ENCODE data around the gene PANX2. TPM values are rescaled to one million over a fixed set of nuclear protein-coding genes. Genes with fewer than 3 reads are reported as not detected.

The PANX2 gene
- total and polyA plus RNA-seq, 2 of the 13 experiments (the other 11 are each of a cell fraction or from before 2014, with no cell fraction given), result 0.15 to 1.1 TPM

- TF ChIP-seq ZNF562 (CRISPR knock-in tag; IDR thresholded peaks at IDR 0.05; ENCODE audit: borderline replicate concordance) (no peak), GPN1 (CRISPR knock-in tag; IDR thresholded peaks at IDR 0.05; ENCODE audit: borderline replicate concordance) (no peak), ZNF496 (CRISPR knock-in tag; IDR thresholded peaks at IDR 0.05; ENCODE audit: insufficient replicate concordance) (no peak), GATAD2A (CRISPR knock-in tag; IDR thresholded peaks at IDR 0.05) (no peak), SOX6 (IDR thresholded peaks at IDR 0.05) (no peak), SOX6 (CRISPR knock-in tag; IDR thresholded peaks at IDR 0.05) (0 out of 2 replicates have a peak, but pooled peaks have one; percentile 1), HMGA1 (CRISPR knock-in tag; conservative IDR thresholded peaks at IDR 0.05) (no peak), HDAC1 (CRISPR knock-in tag; IDR thresholded peaks at IDR 0.05) (0 out of 2 replicates have a peak, but pooled peaks have one; percentile 31), HMG20B (CRISPR knock-in tag; conservative IDR thresholded peaks at IDR 0.05) (no peak), ZNF18 (CRISPR knock-in tag; IDR thresholded peaks at IDR 0.05; ENCODE audit: insufficient replicate concordance) (no peak), IRF2 (CRISPR knock-in tag; IDR thresholded peaks at IDR 0.05) (no peak), ZNF280B (CRISPR knock-in tag; IDR thresholded peaks at IDR 0.05; ENCODE audit: borderline replicate concordance) (0 out of 2 replicates have a peak, but pooled peaks have one; percentile 1), ZBTB21 (CRISPR knock-in tag; IDR thresholded peaks at IDR 0.05) (no peak), KDM4B (CRISPR knock-in tag; IDR thresholded peaks at IDR 0.05) (no peak), HOXA3 (CRISPR knock-in tag; IDR thresholded peaks at IDR 0.05) (0 out of 2 replicates have a peak, but pooled peaks have one; percentile 1), NR1H2 (CRISPR knock-in tag; IDR thresholded peaks at IDR 0.05; ENCODE audit: borderline replicate concordance, low read depth) (no peak), GTF3A (CRISPR knock-in tag; conservative IDR thresholded peaks at IDR 0.05) (no peak), RFX3 (CRISPR knock-in tag; IDR thresholded peaks at IDR 0.05) (no peak), WIZ (CRISPR knock-in tag; IDR thresholded peaks at IDR 0.05) (no peak), ZNF792 (CRISPR knock-in tag; IDR thresholded peaks at IDR 0.05) (no peak), IKZF4 (CRISPR knock-in tag; IDR thresholded peaks at IDR 0.05; ENCODE audit: borderline replicate concordance, low read depth, not compliant biosample characterization) (peak; percentile 27), SIN3A (IDR thresholded peaks at IDR 0.05; ENCODE audit: borderline replicate concordance, low read depth, low read length) (no peak), ATF1 (CRISPR knock-in tag; IDR thresholded peaks at IDR 0.05) (no peak), KDM1A (CRISPR knock-in tag; IDR thresholded peaks at IDR 0.05) (no peak), NR2F1 (CRISPR knock-in tag; IDR thresholded peaks at IDR 0.05) (no peak), MXD4 (CRISPR knock-in tag; IDR thresholded peaks at IDR 0.05) (no peak), BHLHE40 (IDR thresholded peaks at IDR 0.05; ENCODE audit: low read length) (no peak), HNF1B (CRISPR knock-in tag; IDR thresholded peaks at IDR 0.05) (no peak), STAT5B (CRISPR knock-in tag; IDR thresholded peaks at IDR 0.05) (no peak), ZNF30 (CRISPR knock-in tag; IDR thresholded peaks at IDR 0.05) (no peak)
These were observed 911 bp downstream of the PANX2 start (continued) for GRCh38 chr22:50171319-50171964.

All from HepG2 (cell line).